Esophagus squamous epithelium (tissue), 4 donors: Measurements from ENCODE around the gene LENEP.

Experiments
- POLR2A ChIP-seq, 4 donors: fragments of 450-650 bp; IDR thresholded peaks; one replicate each; pipeline ENCODE4 v1.6.1; 2017; ENCODE audit warnings: antibody characterized with exemption in 4 of 4, mild to moderate bottlenecking in 4 of 4, moderate library complexity in 3 of 4
- TF ChIP-seq, protein P1 (sequence below), 6 experiments: fragments of 450-650 bp in 4 of 6; fragments of 200-600 bp in 2 of 6; sonication (generic) in 2 of 6; IDR thresholded peaks; one replicate each; pipeline ENCODE4 v1.5.1; 2016 to 2019; ENCODE audit warnings: antibody characterized with exemption in 6 of 6, mild to moderate bottlenecking in 4 of 6, moderate library complexity in 4 of 6

DNA sequence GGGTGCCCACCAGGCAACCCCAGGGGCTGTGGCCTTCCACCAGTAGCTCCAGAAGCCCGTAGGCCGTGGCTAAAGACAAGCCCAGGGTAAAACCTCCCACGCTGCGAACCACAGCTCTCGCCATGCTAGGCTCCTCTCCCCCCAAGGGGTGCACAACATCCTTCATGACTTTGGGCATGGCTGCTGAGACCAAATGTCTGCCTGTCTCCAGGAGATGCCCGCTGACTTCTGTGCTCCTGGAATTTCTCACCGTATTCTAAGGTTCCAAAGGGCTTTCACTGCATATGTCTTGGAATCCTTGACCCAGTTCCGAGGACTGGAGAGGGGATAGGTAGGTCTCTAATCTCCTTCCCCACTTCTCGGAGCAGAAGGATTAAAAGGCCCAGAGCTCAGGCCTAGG is 40.1 kb downstream of the LENEP start, which contains the start of the genes DCST1 and DCST2:
- TF ChIP-seq, protein P1, sequence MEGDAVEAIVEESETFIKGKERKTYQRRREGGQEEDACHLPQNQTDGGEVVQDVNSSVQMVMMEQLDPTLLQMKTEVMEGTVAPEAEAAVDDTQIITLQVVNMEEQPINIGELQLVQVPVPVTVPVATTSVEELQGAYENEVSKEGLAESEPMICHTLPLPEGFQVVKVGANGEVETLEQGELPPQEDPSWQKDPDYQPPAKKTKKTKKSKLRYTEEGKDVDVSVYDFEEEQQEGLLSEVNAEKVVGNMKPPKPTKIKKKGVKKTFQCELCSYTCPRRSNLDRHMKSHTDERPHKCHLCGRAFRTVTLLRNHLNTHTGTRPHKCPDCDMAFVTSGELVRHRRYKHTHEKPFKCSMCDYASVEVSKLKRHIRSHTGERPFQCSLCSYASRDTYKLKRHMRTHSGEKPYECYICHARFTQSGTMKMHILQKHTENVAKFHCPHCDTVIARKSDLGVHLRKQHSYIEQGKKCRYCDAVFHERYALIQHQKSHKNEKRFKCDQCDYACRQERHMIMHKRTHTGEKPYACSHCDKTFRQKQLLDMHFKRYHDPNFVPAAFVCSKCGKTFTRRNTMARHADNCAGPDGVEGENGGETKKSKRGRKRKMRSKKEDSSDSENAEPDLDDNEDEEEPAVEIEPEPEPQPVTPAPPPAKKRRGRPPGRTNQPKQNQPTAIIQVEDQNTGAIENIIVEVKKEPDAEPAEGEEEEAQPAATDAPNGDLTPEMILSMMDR (IDR thresholded peaks at IDR 0.05) = no peak
- TF ChIP-seq POLR2A (IDR thresholded peaks at IDR 0.05) = no peak
